ENCODE measurements around the gene CREB3L2. TPM values are rescaled to one million over a fixed set of nuclear protein-coding genes. Genes with fewer than 3 reads are reported as not detected.
"Not testable (repeated sequence)": the region's sequence is repeated elsewhere in the genome, so short reads cannot be mapped to it uniquely, and the experiment has no call there.

CREB3L2 gene
- total RNA-seq, 1 donor from 2014 or later = 65.9 TPM

DNA sequence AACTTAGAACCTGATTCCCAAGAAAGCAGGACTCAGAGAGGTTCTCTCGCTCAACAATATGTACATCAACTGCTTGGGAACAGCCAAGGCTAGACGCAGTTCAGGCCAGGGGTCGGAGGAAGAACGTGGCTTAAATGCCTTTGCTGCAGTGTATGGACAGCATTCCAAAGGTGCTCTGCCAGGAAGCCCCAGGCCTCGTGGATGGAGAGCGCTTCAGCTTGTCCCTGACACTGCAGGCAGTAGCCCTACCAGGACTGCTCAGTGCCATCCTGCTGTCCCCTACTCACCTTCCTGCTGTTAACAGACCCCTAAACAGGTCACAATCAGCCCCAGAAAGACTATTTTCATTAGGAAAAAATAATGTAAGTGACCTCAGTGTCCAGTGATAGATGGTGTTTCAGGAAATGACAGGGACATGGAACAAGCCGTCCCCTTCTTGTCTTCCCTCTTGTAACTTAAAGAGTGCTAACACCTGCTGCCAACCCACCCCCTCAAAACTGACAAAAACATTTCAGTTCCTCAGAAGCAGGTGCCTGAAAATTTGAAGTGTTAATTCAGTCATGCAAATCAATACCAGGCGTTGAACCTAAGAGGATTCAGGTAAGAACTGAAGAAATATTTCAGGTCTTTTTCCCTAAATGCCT is 16.5 kb downstream of the CREB3L2 start:
- Mint-ChIP-seq H3K36me3 (ENCODE audit: insufficient read depth) (peaks cover 3% of the 10 kb centered on the region), H3K4me1 (ENCODE audit: low read depth) (peaks cover 48% of the 10 kb centered on the region), H3K27me3 (no peaks in the 10 kb centered on the region)

DNA sequence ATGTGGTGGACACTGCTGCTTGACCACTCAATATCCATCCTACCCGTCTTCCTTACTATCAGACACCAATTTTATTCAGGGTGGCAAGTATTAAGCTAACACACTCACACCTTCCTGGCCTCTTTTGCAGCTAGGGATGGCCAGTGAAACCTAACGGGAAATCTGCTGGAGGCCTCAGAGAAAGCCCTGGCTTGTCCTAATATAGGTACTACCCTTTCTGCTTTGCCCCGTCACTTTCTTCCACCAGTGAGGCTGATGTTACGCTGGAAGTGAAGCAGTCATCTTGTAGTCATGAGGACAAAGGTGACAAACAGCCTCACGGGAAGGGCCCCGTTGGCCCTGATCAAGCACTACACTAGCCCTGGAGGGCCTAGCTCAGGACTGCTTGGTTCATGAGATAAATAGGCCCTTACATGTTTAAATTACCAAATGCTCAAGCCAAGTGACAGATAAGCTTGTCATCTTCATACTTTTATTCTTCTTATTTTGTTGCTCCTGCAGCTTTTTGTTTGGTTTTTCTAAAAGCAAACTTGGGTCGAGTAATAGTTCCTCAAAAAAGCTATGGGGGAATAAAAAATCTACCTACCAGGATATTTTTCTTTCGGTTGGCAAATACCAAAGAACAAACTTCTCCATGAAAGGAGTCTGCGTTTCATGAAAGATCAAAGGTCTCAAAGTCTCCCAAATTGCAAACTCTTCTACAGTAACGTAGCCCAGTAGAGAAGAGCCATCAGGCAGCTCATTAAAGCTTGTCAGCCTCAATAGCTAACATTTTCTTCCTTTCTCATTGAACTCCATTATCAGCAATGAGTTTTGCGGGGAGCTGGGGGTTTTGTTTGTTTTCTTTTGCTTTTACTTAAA is 17.5 kb downstream of the CREB3L2 start:
- peaks cover 4% of the 10 kb centered on the region for H3K9me3 Mint-ChIP-seq (ENCODE audit: low read depth)
- H3K4me1 Mint-ChIP-seq (ENCODE audit: low read depth) = peaks cover 50% of the 10 kb centered on the region
- H3K4me3 Mint-ChIP-seq (ENCODE audit: low read depth) = no peak overlapping the region
- H3K36me3 Mint-ChIP-seq (ENCODE audit: insufficient read depth) = peaks cover 5% of the 10 kb centered on the region
- no peak for DNase-seq (ENCODE audit: low spot score, unreplicated experiment)
- no peaks in the 10 kb centered on the region for H3K27me3 Mint-ChIP-seq
- H3K27ac Mint-ChIP-seq = no peak overlapping the region
- TF ChIP-seq, protein P1, sequence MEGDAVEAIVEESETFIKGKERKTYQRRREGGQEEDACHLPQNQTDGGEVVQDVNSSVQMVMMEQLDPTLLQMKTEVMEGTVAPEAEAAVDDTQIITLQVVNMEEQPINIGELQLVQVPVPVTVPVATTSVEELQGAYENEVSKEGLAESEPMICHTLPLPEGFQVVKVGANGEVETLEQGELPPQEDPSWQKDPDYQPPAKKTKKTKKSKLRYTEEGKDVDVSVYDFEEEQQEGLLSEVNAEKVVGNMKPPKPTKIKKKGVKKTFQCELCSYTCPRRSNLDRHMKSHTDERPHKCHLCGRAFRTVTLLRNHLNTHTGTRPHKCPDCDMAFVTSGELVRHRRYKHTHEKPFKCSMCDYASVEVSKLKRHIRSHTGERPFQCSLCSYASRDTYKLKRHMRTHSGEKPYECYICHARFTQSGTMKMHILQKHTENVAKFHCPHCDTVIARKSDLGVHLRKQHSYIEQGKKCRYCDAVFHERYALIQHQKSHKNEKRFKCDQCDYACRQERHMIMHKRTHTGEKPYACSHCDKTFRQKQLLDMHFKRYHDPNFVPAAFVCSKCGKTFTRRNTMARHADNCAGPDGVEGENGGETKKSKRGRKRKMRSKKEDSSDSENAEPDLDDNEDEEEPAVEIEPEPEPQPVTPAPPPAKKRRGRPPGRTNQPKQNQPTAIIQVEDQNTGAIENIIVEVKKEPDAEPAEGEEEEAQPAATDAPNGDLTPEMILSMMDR (IDR thresholded peaks at IDR 0.05; ENCODE audit: unreplicated experiment) = no peak

More for the DNA sequence above, 16.5 kb downstream of the CREB3L2 start:
- Mint-ChIP-seq H3K4me3 (ENCODE audit: low read depth) (no peak overlapping the region), H3K9me3 (ENCODE audit: low read depth) (peaks cover 4% of the 10 kb centered on the region), H3K27ac (peak overlapping the region; percentile 42)
- TF ChIP-seq, protein P1 (IDR thresholded peaks at IDR 0.05; ENCODE audit: unreplicated experiment) = no peak
- no peak for DNase-seq (ENCODE audit: low spot score, unreplicated experiment)

DNA sequence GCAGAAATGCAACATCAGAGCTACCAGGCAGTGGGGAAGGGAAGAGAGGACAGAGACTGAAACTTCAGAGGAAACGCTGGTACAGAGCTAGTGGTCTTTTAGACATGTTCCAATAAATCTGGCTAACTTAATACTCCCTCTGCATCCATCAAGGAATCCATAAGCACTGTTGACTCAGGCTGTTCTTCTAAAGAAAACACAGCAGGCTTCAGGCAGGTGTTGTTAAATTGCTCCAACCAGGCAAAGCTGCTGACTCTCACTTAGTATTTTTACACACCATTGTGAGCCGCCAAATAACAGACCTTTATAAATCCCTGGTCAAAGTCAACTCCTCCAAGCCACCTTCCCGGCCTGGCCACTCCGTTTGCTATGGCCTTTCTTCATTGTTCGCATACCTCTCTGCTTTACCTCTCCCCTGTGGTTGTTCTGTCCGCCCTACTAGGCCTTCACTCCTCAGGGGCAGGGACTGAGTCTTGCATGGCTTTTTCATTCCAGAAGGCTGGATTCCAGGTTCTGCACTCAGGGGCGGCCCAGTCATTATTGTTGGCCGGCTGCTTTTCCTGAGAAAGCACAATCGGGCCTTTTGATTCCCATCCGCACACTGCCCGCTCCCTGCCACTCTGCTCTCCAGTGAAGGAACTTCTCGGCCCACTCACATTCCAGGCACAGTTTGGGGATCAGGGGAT is 18.4 kb downstream of the CREB3L2 start:
- no peak overlapping the region for H3K4me3 Mint-ChIP-seq (ENCODE audit: low read depth)
- TF ChIP-seq, protein P1 (IDR thresholded peaks at IDR 0.05; ENCODE audit: unreplicated experiment) = no peak
- no peaks in the 10 kb centered on the region for H3K27me3 Mint-ChIP-seq
- peak overlapping the region; percentile 91 for H3K27ac Mint-ChIP-seq
- peaks cover 4% of the 10 kb centered on the region for H3K9me3 Mint-ChIP-seq (ENCODE audit: low read depth)
- peaks cover 55% of the 10 kb centered on the region for H3K4me1 Mint-ChIP-seq (ENCODE audit: low read depth)
- DNase-seq (ENCODE audit: low spot score, unreplicated experiment) = no peak
- H3K36me3 Mint-ChIP-seq (ENCODE audit: insufficient read depth) = peaks cover 5% of the 10 kb centered on the region

DNA sequence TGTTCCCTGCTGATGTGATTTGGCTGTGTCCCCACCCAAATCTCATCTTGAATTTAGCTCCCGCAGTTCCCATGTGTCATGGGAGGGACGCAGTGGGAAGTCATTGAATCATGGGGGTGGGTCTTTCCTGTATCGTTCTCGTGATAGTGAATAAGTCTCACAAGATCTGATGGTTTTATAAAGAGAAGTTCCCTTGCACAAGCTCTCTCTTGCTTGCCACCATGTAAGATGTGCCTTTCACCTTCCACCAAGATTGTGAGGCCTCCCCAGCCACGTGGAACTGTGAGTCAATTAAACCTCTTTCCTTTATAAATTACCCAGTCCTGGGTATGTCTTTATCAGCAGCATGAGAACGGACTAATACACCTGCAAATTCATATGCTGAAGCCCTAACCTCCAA is 19.5 kb downstream of the CREB3L2 start:
- H3K27me3 Mint-ChIP-seq; DNase-seq (ENCODE audit: low spot score, unreplicated experiment); H3K36me3 Mint-ChIP-seq (ENCODE audit: insufficient read depth); H3K4me3 Mint-ChIP-seq (ENCODE audit: low read depth); H3K9me3 Mint-ChIP-seq (ENCODE audit: low read depth): not testable (repeated sequence)
- Mint-ChIP-seq H3K27ac (peak overlapping the region; percentile 57), H3K4me1 (ENCODE audit: low read depth) (peaks cover 58% of the 10 kb centered on the region)

DNA sequence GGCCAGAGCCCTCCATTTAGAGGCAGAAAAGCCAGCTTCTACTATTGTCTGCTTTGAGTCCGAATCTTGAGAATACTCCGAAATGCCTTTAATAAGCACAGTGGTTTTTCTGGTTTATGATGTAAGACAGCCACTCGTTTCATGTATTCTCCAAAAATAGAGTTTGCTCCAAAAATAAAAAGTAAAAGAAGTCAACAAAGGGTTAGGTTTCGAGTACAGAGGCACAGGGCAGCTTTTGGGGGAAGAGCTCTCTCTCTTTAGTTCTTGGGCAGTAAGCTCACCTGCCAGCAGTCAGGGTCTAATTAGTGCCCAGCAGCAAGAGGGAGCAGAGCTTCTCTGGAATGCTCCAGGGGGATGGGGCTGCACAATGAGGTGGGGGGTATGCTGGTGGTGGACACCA is 20.2 kb downstream of the CREB3L2 start:
- no peak for DNase-seq (ENCODE audit: low spot score, unreplicated experiment)
- Mint-ChIP-seq H3K9me3 (ENCODE audit: low read depth) (peaks cover 4% of the 10 kb centered on the region), H3K4me3 (ENCODE audit: low read depth) (no peak overlapping the region), H3K27me3 (no peaks in the 10 kb centered on the region), H3K27ac (no peak overlapping the region), H3K4me1 (ENCODE audit: low read depth) (peaks cover 54% of the 10 kb centered on the region), H3K36me3 (ENCODE audit: insufficient read depth) (peaks cover 5% of the 10 kb centered on the region)
- TF ChIP-seq, protein P1 (IDR thresholded peaks at IDR 0.05; ENCODE audit: unreplicated experiment) = no peak
